GM18870 (cell line): ENCODE data around the gene PLD3.

ENCODE experiments used
- ATAC-seq: cut with Tn5 transposase; IDR thresholded peaks from one replicate; pipeline ENCODE4 v1.9.1; 2021; ENCODE audit warnings: moderate library complexity; ENCODE audit not compliant: unreplicated experiment

The PLD3 gene

GRCh38 chr19:40411125-40411842 lies 62.8 kb downstream of the PLD3 start:
- no peak for ATAC-seq

GRCh38 chr19:40411958-40412499 lies 63.5 kb downstream of the PLD3 start:
- no peak for ATAC-seq

GRCh38 chr19:40412866-40413265 lies 64.4 kb downstream of the PLD3 start:
- no peak for ATAC-seq

GRCh38 chr19:40413291-40413845 lies 64.9 kb downstream of the PLD3 start, which contains the start of gene PRX:
Gene PRX, minus strand, starts transcription at chr19:40413378. Its CDS starts 5,446 bp downstream, at chr19:40407932.
- ATAC-seq = no peak

DNA sequence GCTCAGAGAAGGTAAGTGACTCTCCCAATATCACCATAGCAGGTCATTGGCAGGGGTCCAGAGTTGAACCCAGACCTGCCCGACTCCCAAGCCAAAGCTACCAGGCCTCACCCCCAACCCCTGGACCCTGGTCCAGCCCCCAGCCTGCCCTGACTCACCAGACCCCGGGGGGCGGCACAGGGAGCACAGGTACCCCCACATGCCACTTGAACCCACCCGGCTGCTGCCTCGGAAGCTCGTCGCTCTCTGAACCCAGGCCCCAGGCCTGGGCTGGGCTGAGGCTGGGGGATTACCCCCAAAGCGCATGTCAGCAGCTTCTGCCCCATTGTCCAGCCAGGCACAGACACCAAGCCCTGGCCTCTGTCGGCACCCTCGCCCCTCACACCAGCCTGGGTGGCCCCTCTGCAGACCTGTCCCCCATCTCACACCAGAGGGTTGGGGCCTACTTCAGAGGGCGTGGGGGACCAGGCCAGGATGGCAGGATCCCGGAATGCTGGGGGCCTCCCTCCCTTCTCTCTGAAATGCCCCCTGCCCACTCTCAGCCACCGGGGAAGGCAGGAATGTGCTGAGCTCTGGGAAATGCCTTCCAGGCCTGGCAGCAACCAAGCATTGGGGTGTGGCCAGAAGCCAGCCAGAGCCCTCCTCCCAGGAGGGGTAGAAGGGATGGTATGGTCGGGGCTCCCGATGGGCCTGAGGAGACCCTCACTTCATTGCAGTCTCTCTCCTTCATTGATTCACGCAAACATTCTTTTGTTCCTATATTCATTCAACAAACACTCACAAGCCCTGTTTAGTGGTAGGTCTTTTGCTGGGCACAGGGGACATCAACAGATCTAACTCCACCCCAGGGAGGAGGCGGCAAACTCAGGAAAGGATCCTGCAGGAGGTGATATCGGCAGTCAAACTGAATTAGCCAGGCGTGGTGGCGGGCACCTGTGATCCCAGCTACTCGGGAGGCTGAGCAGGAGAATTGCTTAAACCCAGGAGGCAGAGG lies 66.3 kb downstream of the PLD3 start:
- no peak for ATAC-seq

DNA sequence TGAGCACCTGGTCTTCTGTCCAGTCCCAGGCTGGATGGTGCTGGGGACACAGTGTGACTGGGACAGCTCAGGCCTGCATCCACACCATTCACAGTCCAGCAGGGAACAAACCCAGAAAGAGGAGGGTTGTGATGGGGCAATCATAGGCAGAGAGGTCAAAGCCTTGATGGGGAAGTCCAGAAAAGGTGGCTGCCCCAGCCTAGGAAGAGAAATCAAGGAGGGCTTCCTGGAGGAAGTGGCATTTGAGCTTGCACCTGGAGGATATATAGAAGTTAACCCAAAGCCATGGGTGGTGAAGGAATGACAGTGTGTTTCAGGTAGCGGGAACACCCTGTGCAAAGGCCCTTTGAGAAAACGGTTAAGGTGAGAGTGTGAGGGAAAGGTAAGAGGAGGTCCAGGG lies 67.3 kb downstream of the PLD3 start:
- ATAC-seq = no peak

GRCh38 chr19:40416918-40417642 lies 68.6 kb downstream of the PLD3 start:
- no peak for ATAC-seq

DNA sequence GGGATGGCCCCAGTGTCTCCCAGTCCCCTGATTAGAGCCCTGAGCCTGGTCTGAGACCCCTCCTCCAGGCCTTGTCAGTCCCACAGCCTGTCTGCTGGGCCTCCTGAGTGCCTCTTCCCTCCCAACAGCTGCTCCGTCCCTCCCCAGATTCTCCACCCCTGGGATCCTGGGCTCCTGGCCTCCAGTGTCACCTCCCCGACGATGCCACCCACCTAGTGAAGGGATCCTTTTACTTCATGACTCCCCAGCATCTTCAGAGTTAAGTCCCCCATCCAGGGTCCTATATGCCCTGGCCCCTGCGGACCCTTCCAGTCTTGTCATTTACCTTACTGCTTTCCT lies 69.1 kb downstream of the PLD3 start:
- ATAC-seq = no peak

DNA sequence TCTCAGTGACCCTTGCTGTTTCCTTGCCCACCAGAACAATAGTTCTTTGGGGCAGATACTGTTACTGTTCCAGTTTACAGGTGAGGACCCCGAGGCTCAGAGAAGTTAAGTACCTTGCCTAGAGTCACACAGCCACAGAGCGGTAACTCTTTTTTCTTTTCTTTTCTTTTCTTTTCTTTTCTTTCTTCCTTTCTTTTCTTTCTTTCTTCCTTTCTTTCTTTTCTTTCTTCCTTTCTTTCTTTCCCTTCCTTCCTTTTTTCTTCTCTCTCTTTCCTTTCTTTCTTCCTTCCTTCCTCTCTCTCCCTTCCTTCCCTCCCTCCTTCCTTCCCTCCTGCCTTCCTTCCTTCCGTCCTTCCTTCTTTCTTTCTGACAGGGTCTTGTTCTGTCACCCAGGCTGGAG lies 69.5 kb downstream of the PLD3 start:
- no peak for ATAC-seq

- no peak for ATAC-seq
Measured at GRCh38 chr19:40419066-40419612, 70.6 kb downstream of the PLD3 start.

- ATAC-seq = no peak
Measured at GRCh38 chr19:40419780-40420179, 71.3 kb downstream of the PLD3 start.

DNA sequence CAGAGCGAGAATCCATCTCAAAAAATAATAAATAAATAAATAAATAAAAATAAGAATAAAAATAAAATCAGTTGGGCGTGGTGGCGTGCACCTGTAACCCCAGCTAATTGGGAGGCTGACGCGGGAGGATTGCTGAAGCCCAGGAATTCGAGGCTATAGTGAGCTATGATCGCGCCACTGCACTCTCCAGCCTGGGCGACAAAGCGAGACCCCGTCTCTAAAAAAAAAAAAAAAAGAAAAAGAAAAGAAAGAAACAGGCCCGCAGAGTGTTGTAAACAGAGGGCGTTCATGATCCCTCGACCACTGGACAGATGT lies 71.9 kb downstream of the PLD3 start:
- ATAC-seq = no peak

GRCh38 chr19:40420766-40421765 lies 72.6 kb downstream of the PLD3 start:
- ATAC-seq = no peak

GRCh38 chr19:40421993-40422747 lies 73.7 kb downstream of the PLD3 start:
- no peak for ATAC-seq

DNA sequence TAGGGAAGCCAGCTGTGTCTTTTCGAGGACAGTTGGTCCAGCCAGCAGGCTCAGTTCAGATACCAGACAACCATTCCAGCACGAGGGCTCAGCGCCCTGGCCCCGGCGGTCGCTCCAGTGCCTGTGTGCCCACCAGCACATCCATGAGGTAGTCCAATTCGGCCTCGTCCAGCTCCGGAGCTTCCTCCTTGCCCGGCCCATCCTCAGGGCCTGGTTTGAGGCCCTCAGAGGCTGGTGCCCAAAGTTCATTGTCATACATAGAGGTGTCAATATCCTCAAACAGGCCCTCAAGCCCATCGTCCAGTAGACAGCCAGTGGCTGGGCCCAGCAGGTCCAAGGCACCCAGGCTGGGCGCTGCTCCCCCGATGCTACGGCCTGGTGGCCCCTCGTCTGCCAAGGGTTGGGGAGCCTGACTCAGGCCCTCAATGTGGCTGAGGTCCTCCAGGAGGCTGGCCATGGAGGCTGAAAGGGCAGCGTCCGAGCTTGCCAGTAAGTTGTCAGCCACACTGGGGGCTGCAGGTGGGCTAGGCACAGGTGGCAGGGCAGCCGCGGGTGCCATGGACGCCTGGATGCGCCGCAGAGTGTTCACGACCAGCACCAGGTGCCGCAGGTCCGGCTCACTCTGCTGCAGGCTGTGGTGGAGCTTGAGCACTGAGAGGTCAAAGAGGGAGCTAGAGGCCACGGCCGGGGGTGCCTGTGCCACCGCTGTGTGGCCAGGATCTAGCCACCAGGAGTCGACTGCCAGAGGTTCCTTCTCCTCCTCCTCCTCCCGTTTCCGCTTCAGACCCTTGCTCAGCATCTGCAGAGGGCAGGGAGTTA lies 74.5 kb downstream of the PLD3 start:
- no peak for ATAC-seq

GRCh38 chr19:40423938-40424337 lies 75.4 kb downstream of the PLD3 start:
- ATAC-seq = no peak

- ATAC-seq = no peak
Measured at GRCh38 chr19:40424637-40425449, 76.3 kb downstream of the PLD3 start.
